Keratinocyte (primary cell): Measurements from ENCODE around the gene GSTO2.

Experiments used
- EZH2 ChIP-seq: IDR thresholded peaks from one replicate; pipeline ENCODE4 v1.6.1; 2012; ENCODE audit warnings: inconsistent platforms, mild to moderate bottlenecking, low read length, moderate library complexity
- TF ChIP-seq, protein P1 (sequence below), 3 experiments: IDR thresholded peaks in 1 of 3; conservative IDR thresholded peaks in 1 of 3; optimal IDR thresholded peaks in 1 of 3; 2 replicates in 2 of 3; 3 replicates in 1 of 3; pipeline versions ENCODE3 to v1.5.1; 2011; ENCODE audit warnings: low read length in 3 of 3, mild to moderate bottlenecking in 3 of 3, moderate library complexity in 2 of 3, control low read depth in 1 of 3, inconsistent platforms in 1 of 3; ENCODE audit not compliant: insufficient read depth in 2 of 3; ENCODE audit errors: extremely low read depth in 1 of 3

DNA sequence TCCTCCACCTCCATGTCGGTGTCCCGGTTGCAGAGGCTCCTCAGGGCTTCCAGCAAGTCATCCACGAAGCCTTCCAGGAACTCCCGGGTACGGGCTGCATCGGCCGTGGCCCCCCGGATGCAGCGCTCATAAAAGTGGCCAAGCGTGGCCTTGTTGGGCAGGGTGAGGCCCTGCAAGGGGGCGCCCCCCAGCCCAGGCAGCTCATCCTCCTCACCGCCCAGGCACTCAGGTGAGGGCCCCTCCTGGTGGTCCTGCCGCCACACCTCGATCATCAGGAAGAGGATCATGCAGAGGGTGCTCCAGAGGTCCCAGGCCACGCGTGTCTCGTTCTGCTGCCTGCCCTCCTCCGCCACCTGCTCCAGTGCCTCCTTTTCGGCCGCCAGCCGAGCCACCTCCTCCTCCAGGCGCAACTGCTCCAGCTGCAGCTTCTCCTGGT lies 46.5 kb downstream of the GSTO2 start:
- no peak for TF ChIP-seq EZH2
- TF ChIP-seq, protein P1, sequence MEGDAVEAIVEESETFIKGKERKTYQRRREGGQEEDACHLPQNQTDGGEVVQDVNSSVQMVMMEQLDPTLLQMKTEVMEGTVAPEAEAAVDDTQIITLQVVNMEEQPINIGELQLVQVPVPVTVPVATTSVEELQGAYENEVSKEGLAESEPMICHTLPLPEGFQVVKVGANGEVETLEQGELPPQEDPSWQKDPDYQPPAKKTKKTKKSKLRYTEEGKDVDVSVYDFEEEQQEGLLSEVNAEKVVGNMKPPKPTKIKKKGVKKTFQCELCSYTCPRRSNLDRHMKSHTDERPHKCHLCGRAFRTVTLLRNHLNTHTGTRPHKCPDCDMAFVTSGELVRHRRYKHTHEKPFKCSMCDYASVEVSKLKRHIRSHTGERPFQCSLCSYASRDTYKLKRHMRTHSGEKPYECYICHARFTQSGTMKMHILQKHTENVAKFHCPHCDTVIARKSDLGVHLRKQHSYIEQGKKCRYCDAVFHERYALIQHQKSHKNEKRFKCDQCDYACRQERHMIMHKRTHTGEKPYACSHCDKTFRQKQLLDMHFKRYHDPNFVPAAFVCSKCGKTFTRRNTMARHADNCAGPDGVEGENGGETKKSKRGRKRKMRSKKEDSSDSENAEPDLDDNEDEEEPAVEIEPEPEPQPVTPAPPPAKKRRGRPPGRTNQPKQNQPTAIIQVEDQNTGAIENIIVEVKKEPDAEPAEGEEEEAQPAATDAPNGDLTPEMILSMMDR (optimal IDR thresholded peaks at IDR 0.05 in 1 of 3, IDR thresholded peaks at IDR 0.05 in 1 of 3, conservative IDR thresholded peaks at IDR 0.05 in 1 of 3; ENCODE audit: extremely low read depth in 1 of 3, insufficient read depth in 2 of 3, low read length in 3 of 3) = no peak
